ACHN (cell line): Measurements from ENCODE around the gene PRKAG3.
"Not testable (repeated sequence)": the region's sequence is repeated elsewhere in the genome, so short reads cannot be mapped to it uniquely, and the experiment has no call there.

Experiments
- DNase-seq: peaks from one replicate; pipeline ENCODE4 v3.0.0-alpha.2; 2015
- in situ Hi-C: cut with HindIII; loops from 2 replicates; pipeline ENCODE4 v1.10.0; 2017; ENCODE audit warnings: low sequenced_read_pairs, low pct_ligation_motif_present, low pct_unique_long_range_greater_than_20kb

PRKAG3 gene

GRCh38 chr2:218802386-218802994, 29.1 kb downstream of the PRKAG3 start:
- in situ Hi-C loops, result no loop called here
- DNase-seq, result no peak

- in situ Hi-C loops, result no loop called here
These were observed 31.6 kb downstream of the PRKAG3 start for GRCh38 chr2:218799990-218800389.

GRCh38 chr2:218798767-218799504, 32.7 kb downstream of the PRKAG3 start:
- in situ Hi-C loops, result no loop called here
- no peak for DNase-seq

More at GRCh38 chr2:218799990-218800389, 31.6 kb downstream of the PRKAG3 start:
- DNase-seq, result no peak

- in situ Hi-C loops, result no loop called here
These were observed 34.9 kb downstream of the PRKAG3 start for GRCh38 chr2:218796691-218797090.

GRCh38 chr2:218792433-218792832, 39.2 kb downstream of the PRKAG3 start:
- no peak for DNase-seq
- in situ Hi-C loops, result no loop called here

More at GRCh38 chr2:218796691-218797090, 34.9 kb downstream of the PRKAG3 start:
- no peak for DNase-seq

- in situ Hi-C loops, result no loop called here
- no peak for DNase-seq
These were observed 42.9 kb downstream of the PRKAG3 start for GRCh38 chr2:218788529-218789255.

- in situ Hi-C loops, result no loop called here
- no peak for DNase-seq
These were observed 45.5 kb downstream of the PRKAG3 start for GRCh38 chr2:218786133-218786532.

- in situ Hi-C loops, result no loop called here
- no peak for DNase-seq
These were observed 46.5 kb downstream of the PRKAG3 start for GRCh38 chr2:218785103-218785502.

GRCh38 chr2:218783688-218784087, 47.9 kb downstream of the PRKAG3 start:
- in situ Hi-C loops, result no loop called here

GRCh38 chr2:218782528-218782844, 49.1 kb downstream of the PRKAG3 start:
- in situ Hi-C loops, result no loop called here
- no peak for DNase-seq

More at GRCh38 chr2:218783688-218784087, 47.9 kb downstream of the PRKAG3 start:
- DNase-seq, result no peak

- in situ Hi-C loops, result no loop called here
- peak; percentile 56 for DNase-seq
These were observed 49.7 kb downstream of the PRKAG3 start, which contains the start of gene CYP27A1 for GRCh38 chr2:218781691-218782527. Gene CYP27A1 (plus strand): TSS chr2:218782147. CDS start chr2:218782183, 36 bp downstream.

GRCh38 chr2:218780851-218781690, 50.5 kb downstream of the PRKAG3 start:
- in situ Hi-C loops, result no loop called here
- no peak for DNase-seq

GRCh38 chr2:218780046-218780445, 51.6 kb downstream of the PRKAG3 start:
- in situ Hi-C loops, result no loop called here

GRCh38 chr2:218777276-218777990, 54.2 kb downstream of the PRKAG3 start:
- no peak for DNase-seq
- in situ Hi-C loops, result no loop called here

More at GRCh38 chr2:218780046-218780445, 51.6 kb downstream of the PRKAG3 start:
- no peak for DNase-seq

- in situ Hi-C loops, result no loop called here
- no peak for DNase-seq
These were observed 55.1 kb downstream of the PRKAG3 start for GRCh38 chr2:218776488-218776887.

- in situ Hi-C loops, result no loop called here
- DNase-seq, result no peak
These were observed 57.7 kb downstream of the PRKAG3 start for GRCh38 chr2:218773881-218774280.

- in situ Hi-C loops, DNase-seq: not testable (repeated sequence)
These were observed 58.8 kb downstream of the PRKAG3 start for GRCh38 chr2:218772759-218773158.
